A549 (cell line): ENCODE results near the gene NCBP3. TPM values are rescaled to one million over a fixed set of nuclear protein-coding genes. Genes with fewer than 3 reads are reported as not detected.

ENCODE experiments used
- ATAC-seq, 2 experiments: fragments of 200-7000 bp in 1 of 2; fragments of >200 bp in 1 of 2; cut with Nextera tagmentation in 1 of 2; cut with Tn5 transposase in 1 of 2; 3 replicates each; pipeline versions ENCODE4 v1.8.0 to v1.9.1; 2018 to 2020; ENCODE audit warnings: mild to moderate bottlenecking in 1 of 2, moderate library complexity in 1 of 2
- CTCF ChIA-PET: fragments of 300-600 bp; sonication (Branson Sonifier 250); formaldehyde crosslinking; extraction: SDS; loops from one replicate; lab custom pipeline; 2021; ENCODE audit warnings: antibody characterized with exemption, inconsistent platforms; lab: Yijun Ruan, JAX
- POLR2A ChIA-PET: fragments of 350-600 bp; formaldehyde crosslinking; extraction: SDS; loops from one replicate; lab custom pipeline; 2021; ENCODE audit warnings: antibody characterized with exemption, inconsistent platforms; lab: Yijun Ruan, JAX
- DNase-seq, 2 experiments: peaks; one replicate each; pipeline versions ENCODE4 v3.0.0 to v3.0.0-alpha.2; 2011 to 2016; ENCODE audit warnings: low read depth in 1 of 2, low spot score in 1 of 2
- FAIRE-seq: peaks from 2 replicates; lab custom pipeline; 2011; peaks lifted over from hg19 to GRCh38; lab: Jason Lieb, UNC
- H3K27ac ChIP-seq, 2 experiments: fragments of >200 bp; sonication (Bioruptor Twin); formaldehyde crosslinking; 3 replicates each; pipeline ENCODE4 v1.5.1; 2016 to 2017
- H3K4me1 ChIP-seq: fragments of >200 bp; sonication (Bioruptor Twin); formaldehyde crosslinking; 3 replicates; pipeline ENCODE4 v1.6.1; 2016
- H3K4me2 ChIP-seq: fragments of >200 bp; sonication (Bioruptor Twin); formaldehyde crosslinking; 3 replicates; pipeline ENCODE4 v1.6.1; 2016
- H3K4me3 ChIP-seq: fragments of >200 bp; sonication (Bioruptor Twin); formaldehyde crosslinking; 3 replicates; pipeline ENCODE4 v1.5.1; 2016
- H3K9me3 ChIP-seq: fragments of >200 bp; sonication (Bioruptor Twin); formaldehyde crosslinking; 3 replicates; pipeline ENCODE4 v1.6.1; 2016
- BCL3 ChIP-seq: fragments of >200 bp; sonication (Bioruptor Twin); formaldehyde crosslinking; IDR thresholded peaks from 3 replicates; pipeline ENCODE4 v1.6.1; 2016
- BHLHE40 ChIP-seq: IDR thresholded peaks from 2 replicates; pipeline ENCODE4 v1.6.1; 2012; ENCODE audit warnings: low read depth, low read length, inconsistent platforms
- CBX2 ChIP-seq: fragments of 200-600 bp; sonication (generic); IDR thresholded peaks from 2 replicates; pipeline ENCODE4 v1.6.1; 2016; ENCODE audit warnings: low read depth, mild to moderate bottlenecking, borderline replicate concordance
- ESRRA ChIP-seq: fragments of 150-350 bp; IDR thresholded peaks from 2 replicates; pipeline ENCODE4 v1.6.1; 2014; ENCODE audit warnings: mild to moderate bottlenecking, low read length, borderline replicate concordance
- FOSB ChIP-seq: fragments of 250-450 bp; sonication (Bioruptor Pico); IDR thresholded peaks from 2 replicates; pipeline ENCODE4 v1.5.0; 2020; ENCODE audit warnings: mild to moderate bottlenecking, moderate library complexity
- FOSL2 ChIP-seq, 2 experiments: fragments of 450-650 bp in 1 of 2; fragments of >200 bp in 1 of 2; sonication (Bioruptor Twin) in 1 of 2; formaldehyde crosslinking; IDR thresholded peaks; 2 replicates each; pipeline versions ENCODE4 v1.5.0 to v1.6.1; 2016 to 2020; ENCODE audit warnings: mild to moderate bottlenecking in 1 of 2, moderate library complexity in 1 of 2
- GATA3 ChIP-seq: IDR thresholded peaks from 2 replicates; pipeline ENCODE4 v1.6.1; 2012; ENCODE audit warnings: borderline replicate concordance
- HDAC2 ChIP-seq: fragments of 200-600 bp; sonication (generic); IDR thresholded peaks from 2 replicates; pipeline ENCODE4 v1.6.1; 2016
- HOXB5 ChIP-seq: fragments of 250-450 bp; sonication (Bioruptor Pico); IDR thresholded peaks from 2 replicates; pipeline ENCODE4 v1.5.0; 2020; ENCODE audit warnings: mild to moderate bottlenecking, moderate library complexity
- JUNB ChIP-seq: fragments of >200 bp; sonication (Bioruptor Twin); formaldehyde crosslinking; IDR thresholded peaks from 2 replicates; pipeline ENCODE4 v1.6.1; 2016
- MAFK ChIP-seq: fragments of 450-650 bp; IDR thresholded peaks from 2 replicates; pipeline ENCODE4 v1.6.1; 2014; ENCODE audit not compliant: partially characterized antibody
- MAX ChIP-seq: IDR thresholded peaks from 2 replicates; pipeline ENCODE4 v1.6.1; 2012
- NFE2L2 ChIP-seq: fragments of 150-350 bp; conservative IDR thresholded peaks from 2 replicates; pipeline ENCODE4 v1.6.1; 2014; ENCODE audit warnings: low read length
- NPAS2 ChIP-seq: fragments of 250-450 bp; sonication (Bioruptor Pico); IDR thresholded peaks from 2 replicates; pipeline ENCODE4 v1.8.0; 2022; ENCODE audit warnings: mild to moderate bottlenecking, moderate library complexity, borderline replicate concordance
- PHF8 ChIP-seq: fragments of 200-600 bp; sonication (generic); IDR thresholded peaks from 2 replicates; pipeline ENCODE4 v1.6.1; 2016; ENCODE audit warnings: low read depth, mild to moderate bottlenecking, antibody characterized with exemption, moderate library complexity, borderline replicate concordance
- REST ChIP-seq: fragments of 200-600 bp; sonication (generic); IDR thresholded peaks from 2 replicates; pipeline ENCODE4 v1.6.1; 2016; ENCODE audit warnings: antibody characterized with exemption, mild to moderate bottlenecking, moderate library complexity
- RFX5 ChIP-seq: fragments of 450-650 bp; IDR thresholded peaks from 2 replicates; pipeline ENCODE4 v1.7.1; 2014; ENCODE audit warnings: antibody characterized with exemption, mild to moderate bottlenecking, moderate library complexity
- RNF2 ChIP-seq: fragments of 200-600 bp; sonication (generic); IDR thresholded peaks from 2 replicates; pipeline ENCODE4 v1.6.1; 2016; ENCODE audit warnings: low read depth, mild to moderate bottlenecking, antibody characterized with exemption, moderate library complexity, borderline replicate concordance
- TFCP2L1 ChIP-seq: fragments of 250-450 bp; sonication (Bioruptor Pico); IDR thresholded peaks from 2 replicates; pipeline ENCODE4 v1.5.0; 2021; ENCODE audit warnings: mild to moderate bottlenecking
- TP53 ChIP-seq: fragments of 250-450 bp; sonication (Bioruptor Pico); IDR thresholded peaks from 2 replicates; pipeline ENCODE4 v1.5.0; 2021; ENCODE audit warnings: mild to moderate bottlenecking, moderate library complexity
- ZC3H11A ChIP-seq: fragments of 450-650 bp; IDR thresholded peaks from 2 replicates; pipeline ENCODE4 v1.6.1; 2014; ENCODE audit warnings: antibody characterized with exemption, mild to moderate bottlenecking
- ZNF302 ChIP-seq: fragments of 250-450 bp; sonication (Bioruptor Pico); IDR thresholded peaks from 2 replicates; pipeline ENCODE4 v1.9.0; 2021; ENCODE audit warnings: inconsistent platforms, mild to moderate bottlenecking, moderate library complexity
- WGBS: methylation state at CpG from one replicate; pipeline ENCODE4 v1.1.6; 2017; ENCODE audit errors: missing lambda C conversion rate; 5-methylcytosine and 5-hydroxymethylcytosine counted together
- polyA plus RNA-seq, 4 experiments: library from polyadenylated mRNA; depleted of rRNA in 3 of 4; stranded (reverse); fragments of >200 nt; fragmentation: RNase III in 1 of 4; extraction: RNeasy Plus Mini Kit Qiagen cat#74134 plus additional on column Dnase treatment in 1 of 4; gene quantifications; 2 replicates in 3 of 4; 3 replicates in 1 of 4; pipeline ENCODE4 v1.2.3, GENCODE V29; 2011 to 2017

NCBP3 gene
- polyA plus RNA-seq, 2 of the 4 experiments (the other 2 are of a cell fraction), result 32.7 to 36.6 TPM

GRCh38 chr17:3773511-3773910, 72.5 kb downstream of the NCBP3 start:
- 33% methylated on average over 5 of the region's 5 CpGs for WGBS
- Histone ChIP-seq H3K27ac (peak overlapping the region; percentile 36 to 67; a peak in 5 of 6 replicates), H3K9me3 (no peaks in the 10 kb centered on the region), H3K4me3 (no peak overlapping the region), H3K4me2 (peak overlapping the region; percentile 50), H3K4me1 (peaks cover 13% of the 10 kb centered on the region)
- FAIRE-seq (no peak), ATAC-seq (peak; percentile 45 to 79; a peak in 4 of 6 replicates), DNase-seq (peak in 1 of 2 experiments; percentile 46)
- TF ChIP-seq TP53 (CRISPR knock-in tag) (no peak), CBX2 (no peak), FOSL2 (IDR thresholded peaks at IDR 0.05) (peak; percentile 16; the same call in 1 of the 2 replicates), FOSL2 (CRISPR knock-in tag; IDR thresholded peaks at IDR 0.05) (peak; percentile 56)
- ChIA-PET CTCF (interaction anchor here (1.3 to 4.4 kb wide), 5 partner anchors 22 to 54 kb away, joined by 3 to 17 read pairs (median 16); no protein-coding TSS in a partner anchor), POLR2A (no interaction called here)

- Histone ChIP-seq H3K4me3 (no peak overlapping the region), H3K27ac (peak overlapping the region in 1 of 2 experiments; percentile 67; a peak in 2 of 6 replicates)
- POLR2A ChIA-PET, result no interaction called here
- no peak for DNase-seq
- no peak for TF ChIP-seq NPAS2 (CRISPR knock-in tag)
- TF ChIP-seq FOSL2 (IDR thresholded peaks at IDR 0.05), result no peak
- TF ChIP-seq FOSL2 (CRISPR knock-in tag; IDR thresholded peaks at IDR 0.05), result no peak
- no peak for TF ChIP-seq FOSB (CRISPR knock-in tag)
- no peak for TF ChIP-seq CBX2
- no peak for TF ChIP-seq HDAC2
- no peak for TF ChIP-seq MAFK
- no peak for TF ChIP-seq ZC3H11A
- TF ChIP-seq JUNB, result no peak
- no peak for TF ChIP-seq BHLHE40
- TF ChIP-seq, all 56 proteins: peak for 0
- ATAC-seq (0 out of 6 replicates have a peak, but pooled peaks of 1 of the 2 experiments have one; percentile 18), FAIRE-seq (no peak)
- Histone ChIP-seq H3K9me3 (no peaks in the 10 kb centered on the region), H3K4me2 (no peak overlapping the region), H3K4me1 (peaks cover 13% of the 10 kb centered on the region)
- WGBS, result 79% methylated on average over 12 of the region's 12 CpGs
- CTCF ChIA-PET, result interaction anchor here (0.6 to 3.8 kb wide), 11 partner anchors 12 to 245 kb away, joined by 3 to 16 read pairs (median 3); partner anchors contain the start of gene NCBP3
Observed at GRCh38 chr17:3772764-3773163, 73.3 kb downstream of the NCBP3 start.

GRCh38 chr17:3771140-3771539, 74.9 kb downstream of the NCBP3 start:
- H3K27ac ChIP-seq, result no peak overlapping the region
- H3K4me1 ChIP-seq, result peaks cover 13% of the 10 kb centered on the region
- WGBS, result 89% methylated on average over 16 of the region's 16 CpGs
- CTCF ChIA-PET, result interaction anchor here (0.7 to 1.5 kb wide), 6 partner anchors 9 to 1840 kb away, joined by 3 to 5 read pairs (median 3); no protein-coding TSS in a partner anchor
- no peak for FAIRE-seq
- H3K9me3 ChIP-seq, result no peaks in the 10 kb centered on the region
- POLR2A ChIA-PET, result no interaction called here
- no peak for TF ChIP-seq ESRRA
- TF ChIP-seq RNF2, result no peak
- TF ChIP-seq TP53 (CRISPR knock-in tag), result no peak
- TF ChIP-seq PHF8, result no peak
- no peak for TF ChIP-seq RFX5
- TF ChIP-seq REST, result no peak
- TF ChIP-seq NFE2L2, result no peak
- TF ChIP-seq GATA3, result no peak
- no peak for TF ChIP-seq TFCP2L1
- TF ChIP-seq MAX, result no peak
- TF ChIP-seq HOXB5 (CRISPR knock-in tag), result no peak
- no peak for TF ChIP-seq FOSB (CRISPR knock-in tag)
- no peak for TF ChIP-seq ZNF302 (CRISPR knock-in tag)
- no peak for TF ChIP-seq BCL3
- no peak overlapping the region for H3K4me2 ChIP-seq
- H3K4me3 ChIP-seq, result no peak overlapping the region
- DNase-seq, result no peak
- ATAC-seq, result no peak; a peak in 2 of 6 replicates
